ENCODE results near the gene KCP.

Gene KCP

DNA sequence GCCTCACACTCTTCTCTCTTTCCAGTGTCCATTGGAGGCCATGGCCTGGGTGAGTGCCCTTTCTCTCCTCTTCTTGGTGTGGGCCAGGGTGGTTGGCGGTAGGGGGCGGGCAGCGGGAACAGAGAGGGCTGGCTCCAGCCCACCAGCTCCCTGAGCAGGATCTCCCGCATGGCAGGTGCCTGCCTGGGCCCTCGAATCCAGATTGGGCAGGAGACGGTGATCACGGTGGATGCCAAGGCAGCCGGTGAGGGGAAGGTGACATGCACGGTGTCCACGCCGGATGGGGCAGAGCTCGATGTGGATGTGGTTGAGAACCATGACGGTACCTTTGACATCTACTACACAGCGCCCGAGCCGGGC is 61.4 kb downstream of the KCP start:
- DNase-seq (ENCODE audit: low read depth): no peak
- H3K4me3 ChIP-seq (ENCODE audit: low read depth, low read length): no peak overlapping the region
- TF ChIP-seq, protein P1, sequence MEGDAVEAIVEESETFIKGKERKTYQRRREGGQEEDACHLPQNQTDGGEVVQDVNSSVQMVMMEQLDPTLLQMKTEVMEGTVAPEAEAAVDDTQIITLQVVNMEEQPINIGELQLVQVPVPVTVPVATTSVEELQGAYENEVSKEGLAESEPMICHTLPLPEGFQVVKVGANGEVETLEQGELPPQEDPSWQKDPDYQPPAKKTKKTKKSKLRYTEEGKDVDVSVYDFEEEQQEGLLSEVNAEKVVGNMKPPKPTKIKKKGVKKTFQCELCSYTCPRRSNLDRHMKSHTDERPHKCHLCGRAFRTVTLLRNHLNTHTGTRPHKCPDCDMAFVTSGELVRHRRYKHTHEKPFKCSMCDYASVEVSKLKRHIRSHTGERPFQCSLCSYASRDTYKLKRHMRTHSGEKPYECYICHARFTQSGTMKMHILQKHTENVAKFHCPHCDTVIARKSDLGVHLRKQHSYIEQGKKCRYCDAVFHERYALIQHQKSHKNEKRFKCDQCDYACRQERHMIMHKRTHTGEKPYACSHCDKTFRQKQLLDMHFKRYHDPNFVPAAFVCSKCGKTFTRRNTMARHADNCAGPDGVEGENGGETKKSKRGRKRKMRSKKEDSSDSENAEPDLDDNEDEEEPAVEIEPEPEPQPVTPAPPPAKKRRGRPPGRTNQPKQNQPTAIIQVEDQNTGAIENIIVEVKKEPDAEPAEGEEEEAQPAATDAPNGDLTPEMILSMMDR (conservative IDR thresholded peaks at IDR 0.05; ENCODE audit: low read depth, low read length): no peak

DNA sequence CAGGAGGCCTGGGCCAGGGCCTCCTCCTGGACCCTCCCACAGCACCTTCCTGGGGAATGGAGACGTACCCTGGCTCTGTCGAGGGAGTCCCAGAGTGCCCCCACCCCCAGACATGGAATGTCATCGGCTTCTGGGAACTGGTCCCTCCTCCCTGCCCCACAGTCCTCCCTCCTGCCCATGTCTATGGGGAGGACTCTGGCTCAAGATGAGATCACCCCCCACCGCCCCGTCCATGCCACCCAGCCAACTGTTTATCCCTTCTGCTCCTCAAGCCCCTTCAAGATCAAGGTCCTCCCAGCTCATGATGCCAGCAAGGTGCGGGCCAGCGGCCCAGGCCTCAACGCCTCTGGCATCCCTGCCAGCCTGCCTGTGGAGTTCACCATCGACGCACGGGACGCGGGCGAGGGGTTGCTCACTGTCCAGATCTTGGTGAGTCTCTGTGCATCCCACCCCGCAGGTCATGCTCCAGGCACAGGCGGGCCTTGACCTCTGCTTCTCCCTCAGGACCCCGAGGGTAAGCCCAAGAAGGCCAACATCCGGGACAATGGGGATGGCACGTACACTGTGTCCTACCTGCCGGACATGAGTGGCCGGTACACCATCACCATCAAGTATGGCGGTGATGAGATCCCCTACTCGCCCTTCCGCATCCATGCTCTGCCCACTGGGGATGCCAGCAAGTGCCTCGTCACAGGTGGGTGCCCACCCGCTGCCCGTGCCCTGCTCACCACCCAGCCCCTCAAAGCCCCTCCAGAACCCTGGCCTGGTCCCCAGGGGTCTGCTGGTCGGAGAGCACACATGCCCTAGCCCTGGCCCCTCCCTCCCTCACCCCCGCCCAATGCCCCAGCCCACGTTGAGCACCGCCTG is 62.0 kb downstream of the KCP start:
- H3K4me3 ChIP-seq (ENCODE audit: low read depth, low read length): no peak overlapping the region
- TF ChIP-seq, protein P1 (conservative IDR thresholded peaks at IDR 0.05; ENCODE audit: low read depth, low read length): no peak
- DNase-seq (ENCODE audit: low read depth): no peak

DNA sequence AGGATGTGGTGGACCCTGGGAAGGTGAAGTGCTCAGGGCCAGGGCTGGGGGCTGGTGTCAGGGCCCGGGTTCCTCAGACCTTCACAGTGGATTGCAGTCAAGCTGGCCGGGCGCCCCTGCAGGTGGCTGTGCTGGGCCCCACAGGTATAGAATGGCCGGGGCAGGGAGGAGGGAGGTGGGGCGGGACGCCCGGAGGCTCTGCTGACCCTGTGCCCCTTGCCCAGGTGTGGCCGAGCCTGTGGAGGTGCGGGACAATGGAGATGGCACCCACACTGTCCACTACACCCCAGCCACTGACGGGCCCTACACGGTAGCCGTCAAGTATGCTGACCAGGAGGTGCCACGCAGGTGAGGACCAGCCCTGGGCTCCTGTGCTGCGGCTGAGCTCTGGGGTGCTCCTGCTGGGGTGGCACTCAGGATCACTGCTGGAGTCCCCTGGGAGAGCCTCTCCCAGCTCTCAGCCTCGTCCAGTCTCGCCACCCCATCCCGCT is 62.7 kb downstream of the KCP start:
- TF ChIP-seq, protein P1 (conservative IDR thresholded peaks at IDR 0.05; ENCODE audit: low read depth, low read length): no peak
- DNase-seq (ENCODE audit: low read depth): no peak
- no peak overlapping the region for H3K4me3 ChIP-seq (ENCODE audit: low read depth, low read length)

DNA sequence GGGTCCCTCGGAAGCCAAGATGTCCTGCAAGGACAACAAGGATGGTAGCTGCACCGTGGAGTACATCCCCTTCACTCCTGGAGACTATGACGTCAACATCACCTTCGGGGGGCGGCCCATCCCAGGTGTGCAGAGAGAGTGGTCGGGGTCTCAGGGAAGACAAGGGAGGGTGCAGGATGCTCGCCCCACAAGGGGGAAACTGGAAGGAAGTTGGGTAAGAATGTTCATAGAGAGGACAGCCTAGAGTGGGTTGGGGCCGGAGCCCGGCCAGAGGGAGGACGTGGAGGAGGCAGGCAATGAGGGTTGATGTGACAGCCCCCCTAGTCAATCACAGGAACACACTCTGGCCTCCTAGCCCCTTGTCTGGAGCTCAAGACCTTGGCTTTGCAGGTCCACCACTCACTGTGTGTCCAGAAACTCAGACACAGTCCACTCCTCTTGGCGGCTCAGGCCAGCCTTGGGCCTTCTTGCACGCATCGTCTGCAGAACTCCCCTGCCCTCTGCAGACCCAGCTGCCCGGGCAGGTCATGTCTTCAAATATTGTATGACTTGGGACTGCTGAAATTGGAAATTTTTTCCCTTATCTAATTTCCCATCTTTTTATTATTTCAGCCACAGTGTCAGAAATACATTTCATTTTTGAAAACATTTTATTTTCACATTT is 63.6 kb downstream of the KCP start:
- DNase-seq (ENCODE audit: low read depth): no peak
- H3K4me3 ChIP-seq (ENCODE audit: low read depth, low read length): no peak overlapping the region
- TF ChIP-seq, protein P1 (conservative IDR thresholded peaks at IDR 0.05; ENCODE audit: low read depth, low read length): no peak

DNA sequence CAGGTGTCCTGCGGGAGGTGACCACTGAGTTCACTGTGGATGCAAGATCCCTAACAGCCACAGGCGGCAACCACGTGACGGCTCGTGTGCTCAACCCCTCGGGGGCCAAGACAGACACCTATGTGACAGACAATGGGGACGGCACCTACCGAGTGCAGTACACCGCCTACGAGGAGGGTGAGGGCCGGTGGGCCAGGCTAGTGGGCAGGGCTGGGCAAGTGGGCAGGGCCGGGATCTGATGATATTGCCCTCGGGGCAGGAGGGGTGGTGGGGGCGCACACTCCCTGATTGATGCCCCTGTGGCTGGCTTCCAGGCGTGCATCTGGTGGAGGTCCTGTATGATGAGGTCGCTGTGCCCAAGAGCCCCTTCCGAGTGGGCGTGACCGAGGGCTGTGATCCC is 64.5 kb downstream of the KCP start:
- no peak overlapping the region for H3K4me3 ChIP-seq (ENCODE audit: low read depth, low read length)
- TF ChIP-seq, protein P1 (conservative IDR thresholded peaks at IDR 0.05; ENCODE audit: low read depth, low read length): no peak
- no peak for DNase-seq (ENCODE audit: low read depth)

DNA sequence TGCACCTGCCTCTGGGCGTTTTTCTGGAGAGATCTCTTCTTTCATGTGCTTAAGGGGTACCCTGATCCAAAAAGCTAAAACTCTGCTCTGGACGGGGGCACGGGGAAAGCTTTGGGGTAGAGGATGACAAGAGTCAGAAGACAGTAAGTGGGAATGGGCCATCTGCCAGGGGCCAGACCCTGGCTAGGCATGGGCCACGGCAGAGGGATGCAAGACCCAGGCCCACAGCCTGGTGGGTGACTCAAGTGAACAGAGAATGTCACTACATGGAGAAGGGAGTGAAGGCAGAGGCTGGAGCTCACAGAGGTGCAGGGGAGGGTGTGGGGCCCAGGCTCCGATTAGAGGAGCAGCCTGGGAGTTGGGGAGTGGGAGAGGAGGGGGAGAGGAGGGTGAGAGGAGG is 65.0 kb downstream of the KCP start:
- TF ChIP-seq, protein P1 (conservative IDR thresholded peaks at IDR 0.05; ENCODE audit: low read depth, low read length): no peak
- no peak for DNase-seq (ENCODE audit: low read depth)
- no peak overlapping the region for H3K4me3 ChIP-seq (ENCODE audit: low read depth, low read length)

All from choroid plexus epithelial cell (primary cell).